GM21529 (cell line): ENCODE measurements around the gene NDUFS7.

ENCODE experiments used
- ATAC-seq: cut with Tn5 transposase; IDR thresholded peaks from one replicate; pipeline ENCODE4 v1.9.1; 2021; ENCODE audit not compliant: unreplicated experiment

Gene NDUFS7

DNA sequence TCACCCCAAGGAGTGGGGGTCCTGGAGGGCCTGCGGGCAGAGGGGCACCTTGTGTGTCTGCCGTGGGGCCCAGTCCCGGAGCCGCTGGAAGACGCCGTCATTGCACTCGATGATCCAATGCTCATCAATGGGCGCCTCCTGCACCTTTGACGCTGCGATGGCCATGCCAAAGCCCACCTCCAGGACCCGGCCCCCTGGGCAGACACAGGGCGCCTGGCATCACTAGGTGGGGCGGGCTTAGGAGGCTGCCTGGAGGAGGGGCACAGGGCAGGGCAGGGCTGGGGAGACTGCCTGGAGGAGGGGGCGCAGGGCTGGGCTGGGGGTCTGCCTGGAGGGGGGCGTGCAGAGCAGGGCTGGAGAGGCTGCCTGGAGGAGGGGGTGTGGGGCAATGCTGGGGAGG lies 16.0 kb downstream of the NDUFS7 start:
- no peak for ATAC-seq

- no peak for ATAC-seq
Observed at GRCh38 chr19:1400281-1401137, 16.8 kb downstream of the NDUFS7 start.

DNA sequence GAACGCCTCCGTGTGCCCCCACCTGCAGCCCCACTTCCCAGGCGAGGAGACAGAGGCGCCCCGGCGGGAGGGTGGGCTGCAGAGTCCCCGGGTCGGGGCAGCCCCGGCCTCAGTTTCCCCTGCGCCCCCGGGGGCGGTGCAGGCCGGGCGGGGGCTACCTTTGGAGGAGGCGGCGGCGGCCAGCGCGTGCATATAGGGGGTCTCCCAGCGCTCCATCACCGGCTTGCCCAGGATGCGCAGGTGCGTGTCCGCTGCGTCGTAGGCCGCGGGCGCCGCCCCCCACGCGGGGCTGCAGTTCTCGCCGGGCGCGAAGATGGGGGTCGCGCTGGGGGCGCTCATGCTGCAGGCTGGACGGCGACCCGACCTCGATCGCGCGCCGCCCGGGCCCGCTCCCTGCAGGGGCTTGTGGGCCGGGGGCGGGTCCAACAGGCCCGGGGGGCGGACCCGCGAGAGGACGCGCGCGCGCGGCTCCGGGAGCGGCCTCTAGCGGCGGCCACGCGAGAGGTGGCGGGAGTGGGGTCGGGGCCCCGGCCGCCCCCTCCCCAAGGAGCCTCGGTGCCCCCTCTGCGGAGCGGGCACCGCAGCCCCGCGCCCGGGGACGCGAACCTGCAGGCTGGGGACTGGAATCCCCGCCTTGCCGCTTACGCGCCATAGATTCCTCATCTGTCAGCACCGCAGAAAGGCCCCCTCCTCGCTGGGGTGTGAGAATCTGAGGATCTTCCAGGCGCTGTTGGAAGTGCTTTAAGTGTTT lies 17.6 kb downstream of the NDUFS7 start, which contains the start of gene GAMT:
TSS of gene GAMT (minus strand) at position 405 of the 751 bp plus-strand sequence. CDS start at position 339, 66 bp downstream.
- ATAC-seq = no peak

DNA sequence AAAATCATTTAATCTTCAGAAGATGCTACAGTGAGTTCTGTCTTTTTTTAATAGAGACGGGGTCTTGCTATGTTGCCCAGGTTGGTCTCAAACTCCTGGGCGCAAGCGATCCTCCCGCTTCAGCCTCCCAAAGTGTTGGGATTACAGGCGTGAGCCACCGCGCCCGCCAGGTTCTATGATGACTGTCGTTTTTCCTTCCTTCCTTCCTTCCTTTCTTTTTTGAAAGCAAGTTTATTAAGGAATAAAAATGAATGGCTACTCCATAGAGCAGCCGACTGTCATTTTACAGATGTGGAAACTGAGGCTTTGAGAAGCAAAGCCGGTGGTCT lies 18.1 kb downstream of the NDUFS7 start:
- no peak for ATAC-seq

DNA sequence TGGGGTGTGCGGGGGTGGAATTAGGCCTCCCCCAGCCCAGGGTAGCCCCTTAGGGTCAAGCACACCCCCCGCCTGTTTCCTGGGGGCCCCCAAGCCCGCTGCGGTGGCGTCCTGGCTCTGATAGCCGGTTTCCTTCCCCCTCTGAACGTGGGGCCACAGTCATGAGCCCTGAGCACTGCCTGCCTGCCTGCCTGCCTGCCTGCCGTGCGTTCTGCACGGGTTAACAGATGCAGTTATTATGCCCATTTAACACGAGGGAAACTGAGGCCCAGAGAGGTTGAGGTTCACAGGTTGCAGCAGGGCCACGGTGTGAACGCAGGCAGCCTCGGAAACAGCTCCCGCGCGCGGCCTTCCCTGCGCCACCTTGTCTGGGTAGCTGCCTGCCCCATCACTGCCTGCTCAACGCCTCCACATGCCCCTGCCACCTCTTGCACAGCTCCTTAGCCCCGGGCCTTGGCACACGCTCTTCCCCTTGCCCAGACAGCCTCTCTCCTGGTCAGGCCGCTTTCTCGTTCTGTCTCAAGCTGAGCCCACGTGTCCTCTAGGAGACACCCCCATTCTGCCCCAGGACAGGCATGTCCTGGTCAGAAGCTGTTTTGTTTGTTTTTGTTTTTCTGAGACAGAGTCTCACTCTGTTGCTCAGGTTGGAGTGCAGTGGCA lies 18.8 kb downstream of the NDUFS7 start:
- ATAC-seq = no peak

DNA sequence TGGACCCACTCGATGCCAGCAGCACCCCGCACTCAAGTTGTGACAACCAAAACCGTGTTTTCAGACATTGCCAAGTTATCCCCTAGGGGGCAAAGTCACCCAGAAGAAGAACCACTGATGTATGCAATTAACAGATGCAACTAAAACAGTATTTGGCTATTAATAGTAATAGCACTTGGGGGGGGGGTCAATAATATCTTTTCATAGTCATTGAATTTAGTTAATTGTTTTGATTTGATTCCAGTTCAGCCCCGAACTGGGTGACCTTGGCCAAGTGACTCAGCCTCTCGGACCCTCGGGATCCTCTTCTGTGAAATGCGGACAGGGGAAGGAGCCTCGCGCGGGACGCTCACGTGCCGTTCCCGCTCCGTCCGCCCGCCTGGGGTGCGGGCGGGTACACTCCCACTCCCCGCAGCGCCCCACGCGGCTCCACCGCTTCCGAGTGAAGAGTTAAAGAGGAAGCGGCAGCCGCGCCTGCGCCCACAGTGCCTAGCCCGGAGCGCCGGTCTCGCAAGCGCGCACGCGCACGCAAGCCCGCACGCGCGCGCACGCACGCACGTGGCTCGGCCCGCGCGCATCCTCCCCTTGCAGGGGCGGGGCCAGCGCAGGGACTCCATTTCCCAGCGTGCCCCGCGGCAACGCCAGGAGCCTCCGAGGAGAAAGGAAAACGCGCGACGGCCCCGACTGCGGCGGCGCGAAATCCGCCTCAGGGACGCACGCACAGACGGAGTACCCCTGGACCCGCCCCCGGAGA lies 23.2 kb downstream of the NDUFS7 start:
- peak; percentile 58 for ATAC-seq

- peak; percentile 22 for ATAC-seq
Observed at GRCh38 chr19:1407528-1408299, 24.0 kb downstream of the NDUFS7 start, which contains the start of gene DAZAP1. DAZAP1 (plus strand) TSS chr19:1407586; CDS start chr19:1407774, 188 bp downstream.

GRCh38 chr19:1408300-1409203 lies 24.8 kb downstream of the NDUFS7 start:
- peak; percentile 13 for ATAC-seq

DNA sequence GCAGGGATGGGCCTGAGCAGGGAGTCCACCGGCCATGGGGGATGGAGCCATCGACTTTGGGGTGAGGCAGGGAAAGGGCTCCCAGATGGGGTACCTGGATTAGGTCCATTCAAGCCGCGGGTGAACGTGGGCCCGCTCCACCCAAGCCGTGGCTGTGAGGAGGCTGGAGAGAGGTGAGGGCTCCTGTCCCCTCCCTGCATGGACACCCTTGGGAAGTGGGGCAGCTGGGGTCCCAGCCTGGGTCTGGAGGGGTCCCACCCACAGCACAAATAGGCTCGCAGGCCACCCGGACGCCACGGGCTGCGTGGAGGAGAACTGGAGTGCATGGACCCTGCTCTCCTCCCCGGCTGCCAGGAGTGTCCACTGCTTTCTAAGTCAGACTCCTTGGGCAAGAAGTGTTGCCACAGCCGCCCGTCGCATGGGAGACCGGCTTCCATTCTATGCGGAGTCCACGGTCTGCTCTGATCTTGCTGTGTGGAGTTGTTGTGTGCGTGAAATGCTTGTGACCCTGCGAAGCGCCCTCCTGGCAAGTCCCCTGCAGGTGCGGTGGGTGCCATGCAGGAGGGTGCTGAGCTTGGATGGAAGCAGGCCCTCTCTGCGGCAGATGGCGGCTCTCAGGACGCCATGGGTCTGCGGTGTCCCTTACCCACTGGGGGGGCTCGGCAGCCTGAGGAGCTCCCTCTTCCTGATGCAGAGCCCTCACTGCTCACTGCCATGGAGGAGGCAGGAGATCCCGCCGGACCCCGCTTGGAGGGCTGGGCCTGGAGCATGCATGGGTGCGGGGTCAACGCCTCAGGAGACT lies 25.7 kb downstream of the NDUFS7 start:
- ATAC-seq = no peak

DNA sequence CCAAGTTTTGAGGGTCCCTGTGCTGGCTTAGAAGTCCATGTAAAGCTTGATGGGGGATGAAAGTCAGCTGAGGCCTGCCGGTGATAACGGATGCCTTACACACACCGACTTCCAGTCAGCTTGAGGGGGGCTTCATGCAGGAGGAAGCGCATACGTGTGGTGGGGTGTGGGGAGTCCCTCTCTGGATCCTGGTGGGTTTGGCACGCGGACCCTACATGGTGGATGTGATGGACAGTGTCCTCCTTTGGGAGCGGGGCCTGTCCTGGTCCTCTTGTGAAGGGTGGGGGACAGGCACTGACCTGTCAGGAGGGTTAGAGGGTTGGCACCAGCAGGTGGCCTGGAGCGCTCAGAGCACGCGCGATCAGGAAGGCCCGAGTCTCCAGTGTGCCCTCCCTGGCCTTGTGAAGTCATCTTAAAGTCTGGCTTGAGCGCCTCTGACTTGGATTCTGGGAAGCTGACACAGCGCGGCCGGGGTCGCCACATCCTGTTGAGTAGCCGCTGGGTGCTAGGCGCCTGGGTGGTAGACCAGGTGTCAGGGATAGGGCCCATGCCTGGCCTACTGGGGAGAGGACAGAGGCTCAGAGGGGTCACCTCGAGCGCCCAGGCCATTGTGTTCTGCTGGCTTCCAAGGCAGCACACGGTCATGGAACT lies 26.6 kb downstream of the NDUFS7 start:
- no peak for ATAC-seq

DNA sequence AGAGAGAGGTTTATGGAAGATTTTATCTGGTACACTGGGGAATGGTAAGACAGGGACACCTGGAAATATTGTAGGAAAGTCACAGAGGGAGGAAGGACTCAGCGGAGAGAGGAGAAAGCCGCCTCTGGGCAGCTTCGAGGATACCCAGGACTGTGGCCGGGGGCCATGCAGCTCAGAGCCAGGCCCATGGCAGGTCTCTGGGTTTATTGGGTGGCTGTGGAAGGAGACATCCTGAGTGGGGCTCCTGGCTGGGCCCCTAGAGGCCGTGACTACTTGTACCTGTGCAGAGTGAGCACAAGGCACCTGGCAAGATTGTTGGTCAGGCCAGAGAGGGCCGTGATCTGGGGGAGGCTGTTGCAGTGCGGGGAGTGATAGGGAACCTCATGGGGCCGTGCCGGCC lies 27.1 kb downstream of the NDUFS7 start:
- ATAC-seq = no peak

- ATAC-seq = no peak
Observed at GRCh38 chr19:1411255-1412191, 27.8 kb downstream of the NDUFS7 start.

DNA sequence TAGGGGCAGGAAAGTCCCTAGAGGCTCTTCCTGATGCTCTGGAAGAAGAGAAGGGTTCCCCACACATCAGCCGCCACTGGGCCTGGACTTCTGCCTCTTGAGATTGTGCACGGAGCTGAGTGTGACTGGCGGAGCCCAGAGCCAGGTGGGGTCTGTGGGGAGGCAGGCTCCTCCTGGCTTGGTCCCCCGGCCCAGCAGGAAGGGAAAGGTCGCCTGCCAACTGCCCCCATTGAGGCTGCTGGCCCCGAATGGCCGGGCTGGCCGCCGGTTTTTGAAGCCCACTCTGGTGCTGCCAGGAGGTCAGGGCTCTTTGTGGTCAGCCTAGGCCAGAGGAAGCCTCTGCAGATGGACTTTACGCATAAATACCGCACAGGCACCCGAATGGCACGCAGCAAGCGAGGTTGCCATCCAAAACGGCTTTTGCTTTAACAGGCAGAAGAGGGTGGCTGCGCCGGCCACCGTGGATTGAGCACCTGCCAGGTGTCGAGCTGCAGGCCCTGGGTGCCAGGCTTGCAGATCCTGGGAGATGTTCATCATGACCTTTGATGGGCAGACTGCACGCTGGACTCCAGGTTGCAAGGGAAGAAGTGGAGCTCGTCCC lies 28.7 kb downstream of the NDUFS7 start:
- no peak for ATAC-seq

- ATAC-seq = no peak
Observed at GRCh38 chr19:1412995-1413800, 29.5 kb downstream of the NDUFS7 start.

DNA sequence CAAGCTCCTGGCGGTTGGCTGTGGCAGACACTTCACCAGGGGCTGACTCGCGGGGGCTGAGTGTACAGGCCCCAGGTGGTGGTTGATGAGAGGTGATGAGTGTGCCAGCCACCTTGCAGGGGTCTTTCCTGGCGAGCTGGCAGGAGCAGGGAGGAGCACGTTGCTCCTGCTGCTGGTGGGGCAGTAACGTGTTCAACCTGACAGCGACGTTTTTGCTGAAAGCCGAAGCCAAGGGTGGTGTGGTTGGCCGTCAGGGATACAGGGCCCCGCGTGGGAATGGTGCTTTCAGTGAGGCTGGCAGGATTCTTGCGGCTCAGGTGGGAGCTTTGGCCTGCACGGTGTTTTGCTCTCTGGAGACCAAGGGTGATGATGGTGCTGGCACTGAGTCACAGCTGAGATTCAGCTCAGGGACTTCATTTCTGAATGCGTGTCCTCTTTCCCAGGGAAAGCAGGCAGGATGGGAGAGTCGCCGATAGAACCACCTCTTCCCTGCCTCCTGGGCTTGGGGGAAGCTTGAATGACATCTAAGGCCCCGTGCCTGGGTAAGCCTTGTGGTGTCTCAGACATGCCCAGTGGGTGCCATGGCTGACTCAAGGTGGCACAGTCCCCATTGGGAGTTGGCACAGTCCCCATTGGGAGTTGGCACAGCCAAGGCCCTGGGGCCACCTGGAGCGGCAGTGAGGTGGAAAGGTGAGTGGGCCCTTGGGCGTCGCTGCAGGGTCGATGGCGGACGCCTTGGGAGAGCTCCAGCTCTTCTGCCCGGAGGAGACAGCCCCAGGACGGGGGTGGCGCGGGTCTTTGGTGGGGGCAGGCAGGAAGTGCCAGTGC lies 32.5 kb downstream of the NDUFS7 start:
- no peak for ATAC-seq
